Ishikawa (cell line): ENCODE data around the gene CRYBA1.

ENCODE experiments used
- CEBPB ChIP-seq: IDR thresholded peaks from 2 replicates; pipeline ENCODE4 v1.6.1; 2012
- CREB1 ChIP-seq: IDR thresholded peaks from 2 replicates; pipeline ENCODE4 v1.6.1; 2012; ENCODE audit warnings: low read depth
- EGR1 ChIP-seq: IDR thresholded peaks from 2 replicates; pipeline ENCODE4 v1.6.1; 2012
- EP300 ChIP-seq: IDR thresholded peaks from 2 replicates; pipeline ENCODE4 v1.6.1; 2012; ENCODE audit warnings: borderline replicate concordance
- FOXM1 ChIP-seq: IDR thresholded peaks from 2 replicates; pipeline ENCODE4 v1.6.1; 2012; ENCODE audit warnings: low read depth, borderline replicate concordance
- NFIC ChIP-seq: IDR thresholded peaks from 2 replicates; pipeline ENCODE4 v1.6.1; 2012
- RAD21 ChIP-seq: IDR thresholded peaks from 2 replicates; pipeline ENCODE4 v1.6.1; 2012; ENCODE audit warnings: low read depth
- TAF1 ChIP-seq: IDR thresholded peaks from 2 replicates; pipeline ENCODE4 v1.6.1; 2012; ENCODE audit warnings: low read depth, mild to moderate bottlenecking
- TCF12 ChIP-seq: IDR thresholded peaks from 2 replicates; pipeline ENCODE4 v1.6.1; 2012; ENCODE audit warnings: low read depth
- TEAD4 ChIP-seq: IDR thresholded peaks from 2 replicates; pipeline ENCODE4 v1.6.1; 2012
- YY1 ChIP-seq: IDR thresholded peaks from 2 replicates; pipeline ENCODE4 v1.6.1; 2012; ENCODE audit warnings: low read depth
- ZBTB7A ChIP-seq: IDR thresholded peaks from 2 replicates; pipeline ENCODE4 v1.6.1; 2012; ENCODE audit warnings: low read depth
- TF ChIP-seq, protein P1 (sequence below): IDR thresholded peaks from 2 replicates; pipeline ENCODE4 v1.6.1; 2012; ENCODE audit warnings: low read depth, mild to moderate bottlenecking
- TF ChIP-seq, protein P2 (sequence below): IDR thresholded peaks from 2 replicates; pipeline ENCODE4 v1.6.1; 2012
- TF ChIP-seq, protein P3 (sequence below): IDR thresholded peaks from 2 replicates; pipeline ENCODE4 v1.6.1; 2012

The CRYBA1 gene

DNA sequence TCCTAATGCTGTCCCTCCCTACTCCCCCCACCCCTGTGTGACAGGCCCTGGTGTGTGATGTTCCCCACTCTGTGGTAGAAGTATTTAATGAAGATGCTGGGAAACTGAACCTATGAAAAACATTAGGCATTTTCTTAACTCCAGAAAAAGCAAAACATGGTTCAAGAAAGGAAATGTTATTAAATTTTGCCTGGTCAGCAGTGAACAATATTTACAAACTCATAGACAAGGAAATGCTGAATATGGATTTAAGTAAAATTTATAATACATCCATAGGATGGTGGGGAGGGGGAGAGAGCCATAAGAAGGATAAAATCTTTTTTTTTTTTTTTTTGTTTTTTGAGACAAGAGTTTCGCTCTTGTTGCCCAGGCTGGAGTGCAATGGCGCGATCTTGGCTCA lies 10.8 kb upstream of the CRYBA1 start:
- TF ChIP-seq YY1: no peak
- no peak for TF ChIP-seq EP300
- no peak for TF ChIP-seq CREB1
- no peak for TF ChIP-seq FOXM1
- no peak for TF ChIP-seq ZBTB7A
- TF ChIP-seq, protein P1, sequence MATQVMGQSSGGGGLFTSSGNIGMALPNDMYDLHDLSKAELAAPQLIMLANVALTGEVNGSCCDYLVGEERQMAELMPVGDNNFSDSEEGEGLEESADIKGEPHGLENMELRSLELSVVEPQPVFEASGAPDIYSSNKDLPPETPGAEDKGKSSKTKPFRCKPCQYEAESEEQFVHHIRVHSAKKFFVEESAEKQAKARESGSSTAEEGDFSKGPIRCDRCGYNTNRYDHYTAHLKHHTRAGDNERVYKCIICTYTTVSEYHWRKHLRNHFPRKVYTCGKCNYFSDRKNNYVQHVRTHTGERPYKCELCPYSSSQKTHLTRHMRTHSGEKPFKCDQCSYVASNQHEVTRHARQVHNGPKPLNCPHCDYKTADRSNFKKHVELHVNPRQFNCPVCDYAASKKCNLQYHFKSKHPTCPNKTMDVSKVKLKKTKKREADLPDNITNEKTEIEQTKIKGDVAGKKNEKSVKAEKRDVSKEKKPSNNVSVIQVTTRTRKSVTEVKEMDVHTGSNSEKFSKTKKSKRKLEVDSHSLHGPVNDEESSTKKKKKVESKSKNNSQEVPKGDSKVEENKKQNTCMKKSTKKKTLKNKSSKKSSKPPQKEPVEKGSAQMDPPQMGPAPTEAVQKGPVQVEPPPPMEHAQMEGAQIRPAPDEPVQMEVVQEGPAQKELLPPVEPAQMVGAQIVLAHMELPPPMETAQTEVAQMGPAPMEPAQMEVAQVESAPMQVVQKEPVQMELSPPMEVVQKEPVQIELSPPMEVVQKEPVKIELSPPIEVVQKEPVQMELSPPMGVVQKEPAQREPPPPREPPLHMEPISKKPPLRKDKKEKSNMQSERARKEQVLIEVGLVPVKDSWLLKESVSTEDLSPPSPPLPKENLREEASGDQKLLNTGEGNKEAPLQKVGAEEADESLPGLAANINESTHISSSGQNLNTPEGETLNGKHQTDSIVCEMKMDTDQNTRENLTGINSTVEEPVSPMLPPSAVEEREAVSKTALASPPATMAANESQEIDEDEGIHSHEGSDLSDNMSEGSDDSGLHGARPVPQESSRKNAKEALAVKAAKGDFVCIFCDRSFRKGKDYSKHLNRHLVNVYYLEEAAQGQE: no peak
- TF ChIP-seq CEBPB: no peak
- no peak for TF ChIP-seq TAF1
- TF ChIP-seq, protein P2, sequence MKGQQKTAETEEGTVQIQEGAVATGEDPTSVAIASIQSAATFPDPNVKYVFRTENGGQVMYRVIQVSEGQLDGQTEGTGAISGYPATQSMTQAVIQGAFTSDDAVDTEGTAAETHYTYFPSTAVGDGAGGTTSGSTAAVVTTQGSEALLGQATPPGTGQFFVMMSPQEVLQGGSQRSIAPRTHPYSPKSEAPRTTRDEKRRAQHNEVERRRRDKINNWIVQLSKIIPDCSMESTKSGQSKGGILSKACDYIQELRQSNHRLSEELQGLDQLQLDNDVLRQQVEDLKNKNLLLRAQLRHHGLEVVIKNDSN: no peak
- TF ChIP-seq TEAD4: no peak
- TF ChIP-seq NFIC: no peak
- no peak for TF ChIP-seq TCF12
- TF ChIP-seq EGR1: no peak
- TF ChIP-seq, protein P3, sequence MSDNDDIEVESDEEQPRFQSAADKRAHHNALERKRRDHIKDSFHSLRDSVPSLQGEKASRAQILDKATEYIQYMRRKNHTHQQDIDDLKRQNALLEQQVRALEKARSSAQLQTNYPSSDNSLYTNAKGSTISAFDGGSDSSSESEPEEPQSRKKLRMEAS: no peak
- no peak for TF ChIP-seq RAD21

DNA sequence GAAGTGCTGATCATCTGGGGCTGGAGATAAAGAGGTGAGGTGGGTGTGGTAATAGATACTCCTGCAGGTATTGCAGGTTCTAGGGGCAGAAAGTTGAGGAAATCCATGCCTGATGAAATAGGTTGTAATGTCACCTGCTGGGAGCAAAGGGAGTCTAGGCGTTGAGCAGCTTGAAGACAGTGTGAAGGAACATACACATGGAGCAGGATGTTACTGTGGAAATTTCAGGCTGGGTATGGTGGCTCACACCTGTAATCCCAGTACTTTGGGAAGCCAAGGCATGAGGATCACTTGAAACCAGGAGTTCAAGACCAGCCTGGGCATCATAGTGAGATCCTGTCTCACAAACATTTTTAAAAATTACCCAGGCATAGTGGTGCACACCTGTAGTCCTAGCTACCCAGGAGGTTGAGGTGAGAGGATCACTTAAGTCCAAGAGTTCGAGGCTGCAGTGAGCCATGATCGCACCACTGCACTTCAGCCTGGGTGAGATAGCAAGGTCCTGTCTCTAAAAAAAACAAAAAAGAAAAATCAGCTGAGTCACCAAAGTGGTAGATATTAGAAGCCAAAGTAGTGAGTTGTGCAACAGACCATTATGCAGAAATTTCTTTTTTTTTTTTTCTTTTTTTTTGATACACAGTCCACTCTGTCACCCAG lies 9.1 kb upstream of the CRYBA1 start:
- TF ChIP-seq RAD21 (no peak), FOXM1 (no peak)

DNA sequence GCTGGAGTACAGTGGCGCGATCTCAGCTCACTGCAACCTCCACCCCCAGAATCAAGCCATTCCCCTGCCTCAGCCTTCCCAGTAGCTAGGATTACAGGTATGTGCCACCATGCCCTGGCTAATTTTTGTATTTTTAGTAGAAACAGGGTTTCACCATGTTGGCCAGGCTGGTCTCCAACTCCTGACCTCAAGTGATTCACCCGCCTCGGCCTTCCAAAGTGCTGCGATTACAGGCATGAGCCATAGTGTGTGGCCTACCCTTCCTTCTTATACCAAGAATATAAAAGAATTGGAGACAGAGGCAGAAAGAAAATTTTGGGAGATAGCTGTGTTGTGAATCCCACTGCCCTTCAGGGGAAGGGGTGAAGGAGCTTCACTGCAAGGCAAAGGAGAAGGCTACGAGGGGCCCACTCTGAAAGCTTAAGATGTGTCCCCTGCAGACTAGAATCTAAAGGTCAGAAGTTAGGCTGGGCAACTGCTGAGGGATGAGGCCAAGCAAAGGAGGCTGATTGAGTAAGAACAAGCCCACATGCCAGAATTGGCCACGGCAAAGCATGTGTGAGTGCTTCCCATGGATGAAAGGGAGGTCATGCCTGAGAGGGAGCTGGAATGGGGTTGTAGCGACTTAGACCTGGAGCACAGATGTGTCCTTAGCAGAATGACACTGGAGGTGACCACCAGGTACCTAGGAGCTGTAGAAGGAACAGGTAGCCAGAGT lies 8.4 kb upstream of the CRYBA1 start:
- no peak for TF ChIP-seq TAF1
- no peak for TF ChIP-seq ZBTB7A
- TF ChIP-seq FOXM1: no peak
- no peak for TF ChIP-seq CREB1
- TF ChIP-seq CEBPB: no peak
- TF ChIP-seq EP300: no peak
- TF ChIP-seq EGR1: no peak
- TF ChIP-seq, protein P3: no peak
- no peak for TF ChIP-seq TEAD4
- TF ChIP-seq TCF12: no peak
- TF ChIP-seq RAD21: no peak
- TF ChIP-seq, protein P1: no peak
- TF ChIP-seq, protein P2: no peak
- no peak for TF ChIP-seq YY1

DNA sequence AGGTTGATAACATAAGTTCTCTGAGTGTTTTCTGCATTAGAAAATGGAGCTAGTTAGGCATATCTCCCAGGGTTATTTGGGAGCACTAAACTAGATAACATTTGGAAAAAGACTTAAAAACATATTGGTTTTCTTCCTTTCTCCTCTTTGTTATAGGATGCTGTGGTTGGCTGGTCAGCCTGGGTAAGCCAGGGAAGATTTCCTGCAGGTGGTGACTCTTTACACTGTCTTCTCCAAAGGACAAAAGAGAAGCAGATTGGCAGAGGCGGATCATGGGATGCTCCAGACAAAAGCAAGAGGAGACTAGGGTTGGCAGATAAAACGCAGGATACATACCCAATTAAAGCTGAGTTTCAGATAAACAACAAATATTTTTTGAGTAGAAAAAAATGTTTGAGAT lies 6.2 kb upstream of the CRYBA1 start:
- no peak for TF ChIP-seq ZBTB7A
- no peak for TF ChIP-seq EP300
- TF ChIP-seq RAD21: no peak

DNA sequence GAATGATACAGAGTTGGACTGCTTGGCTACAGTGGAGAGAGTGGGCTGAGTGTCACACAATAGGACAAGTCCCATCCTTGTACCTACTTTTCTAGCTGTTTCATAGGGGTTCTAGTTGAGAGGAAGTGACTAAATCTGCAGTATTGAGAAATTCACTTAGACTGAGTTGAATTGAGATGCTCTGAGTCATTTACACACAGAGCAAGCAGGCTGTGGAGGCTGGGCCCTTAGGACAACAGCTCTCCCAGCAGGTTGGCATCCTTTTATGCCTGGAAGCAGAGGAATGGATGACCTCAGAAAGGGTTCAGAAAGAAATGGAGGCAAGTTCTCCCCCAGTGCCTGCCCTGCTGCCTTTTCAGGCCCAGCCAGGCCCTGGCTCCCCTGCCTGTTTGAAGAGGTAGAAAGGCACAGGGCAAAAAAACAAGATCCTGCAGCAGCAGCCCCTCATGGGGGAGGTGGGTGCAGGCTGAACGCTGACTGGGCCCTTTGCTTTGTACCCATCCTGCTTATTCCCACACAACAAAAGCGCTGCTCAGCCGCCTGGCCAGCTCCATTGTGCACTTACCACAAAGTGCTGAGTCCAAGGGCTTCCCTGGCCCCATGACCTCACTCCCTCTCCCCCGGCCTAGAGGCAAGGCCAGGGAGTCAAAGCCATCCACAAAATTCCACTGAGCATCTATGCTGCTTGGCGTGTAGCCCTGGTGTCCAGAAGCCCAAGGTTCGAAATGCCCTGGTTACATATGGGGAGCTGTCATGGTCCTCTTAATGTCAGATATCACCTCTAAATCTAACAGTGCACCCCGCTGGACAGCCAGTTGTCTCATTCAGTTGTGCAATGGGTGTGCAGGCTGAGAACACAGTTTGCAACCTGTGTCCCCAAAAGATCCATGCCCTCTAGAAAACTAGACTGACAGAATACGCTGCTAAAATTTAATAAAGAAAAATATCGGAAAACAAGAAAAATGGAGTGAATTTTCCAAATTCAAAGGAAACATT lies 5.4 kb upstream of the CRYBA1 start:
- TF ChIP-seq, protein P2: no peak
- TF ChIP-seq TAF1 (no peak), TCF12 (no peak), TEAD4 (no peak), FOXM1 (no peak), YY1 (no peak), RAD21 (peak; percentile 54), EP300 (no peak), CREB1 (no peak), ZBTB7A (no peak; the same call in 1 of the 2 replicates), NFIC (no peak), EGR1 (no peak), CEBPB (peak; percentile 70)
- TF ChIP-seq, protein P3: no peak
- TF ChIP-seq, protein P1: no peak
